ENCODE measurements around the gene RNF10.
"Not testable (repeated sequence)": the region's sequence is repeated elsewhere in the genome, so short reads cannot be mapped to it uniquely, and the experiment has no call there.

Gene RNF10

DNA sequence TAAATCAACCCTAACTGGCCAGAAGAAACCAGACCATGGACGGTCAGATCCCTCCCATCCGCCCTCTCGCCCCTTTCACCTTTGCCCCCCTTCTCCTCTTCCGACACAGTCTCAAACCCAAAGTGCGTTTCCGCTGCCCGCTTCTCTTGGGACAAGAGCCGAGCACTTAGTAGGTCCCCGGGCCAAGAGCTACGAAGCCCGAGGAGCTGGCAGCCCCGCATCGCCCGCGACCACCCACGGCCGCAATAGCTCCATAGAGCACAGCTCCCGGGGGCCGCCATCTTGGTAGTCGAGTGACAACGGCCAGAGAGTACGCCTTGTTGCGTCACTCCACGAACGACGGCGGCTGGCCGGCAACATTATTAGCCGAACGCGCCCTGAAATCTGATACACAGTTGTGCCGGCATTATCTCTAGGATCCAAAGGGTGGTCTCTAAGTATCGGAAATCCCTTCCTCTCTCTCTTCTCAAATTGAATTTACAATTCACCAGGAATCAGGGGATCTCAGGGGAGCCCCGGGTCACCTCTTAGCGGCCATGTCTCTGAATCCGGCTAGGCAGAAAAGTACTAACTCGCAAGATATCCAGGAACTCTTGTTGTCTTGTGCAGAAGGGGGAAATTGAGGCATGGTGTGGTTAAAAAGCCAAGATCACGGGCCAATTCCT, 5.2 kb upstream of the RNF10 start, which contains the start of gene COQ5:
Gene COQ5 (minus strand): TSS at position 298 of the 665 bp plus-strand sequence. CDS start 17 bp downstream, at position 281.
- peak; percentile 71 to 77 for DNase-seq (ENCODE audit: low read depth in 2 of 2)

DNA sequence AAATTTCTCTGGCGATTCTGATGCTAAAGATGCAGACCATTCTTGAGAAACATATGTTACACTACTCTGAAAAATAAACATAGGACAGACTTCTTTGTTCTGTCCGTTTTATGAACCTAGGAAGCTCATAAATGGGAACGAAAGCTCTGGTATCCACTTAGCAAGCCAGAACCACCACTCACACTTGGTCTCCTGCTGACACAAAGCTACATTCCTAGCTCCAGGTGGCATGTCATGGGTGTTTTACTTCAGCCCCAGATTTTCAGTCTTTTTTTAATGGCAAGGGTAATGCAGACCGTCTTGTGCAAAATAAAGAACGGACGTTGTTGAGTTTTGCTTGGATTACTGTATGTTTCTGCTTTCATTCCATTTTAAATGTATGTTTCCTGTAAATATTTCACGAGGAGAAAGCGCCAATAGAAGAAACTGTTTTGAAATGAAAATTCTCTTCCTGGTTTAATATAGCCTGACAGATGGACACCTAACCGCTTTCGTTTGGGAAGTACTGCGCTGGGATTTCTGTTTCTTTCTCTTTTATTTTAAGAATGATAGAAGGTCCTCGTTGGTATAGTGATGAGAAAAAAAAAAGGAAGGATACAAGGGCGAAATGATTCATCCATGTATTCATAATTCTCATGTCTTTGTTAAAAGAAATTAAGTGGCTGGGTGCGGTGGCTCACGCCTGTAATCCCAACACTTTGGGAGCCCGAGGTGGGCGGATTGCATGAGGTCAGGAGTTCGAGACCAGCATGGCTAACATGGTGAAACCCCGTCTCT, 4.3 kb upstream of the RNF10 start:
- DNase-seq (ENCODE audit: low read depth in 2 of 2), result no peak

DNA sequence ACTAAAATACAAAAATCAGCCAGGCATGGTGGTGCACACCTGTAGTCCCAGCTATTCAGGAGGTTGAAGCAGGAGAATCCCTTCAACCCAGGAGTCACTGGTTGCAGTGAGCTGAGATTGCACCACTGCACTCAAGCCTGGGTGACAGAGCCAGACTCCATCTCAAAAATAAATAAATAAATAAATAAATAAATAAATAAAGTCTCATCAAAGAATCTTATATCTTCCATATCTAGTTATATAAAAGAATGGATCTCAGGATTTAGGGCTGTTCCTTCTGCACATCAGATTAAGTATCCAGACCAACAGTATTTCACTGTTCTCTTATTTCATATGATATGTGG, 3.8 kb upstream of the RNF10 start:
- not testable (repeated sequence) for DNase-seq (ENCODE audit: low read depth in 2 of 2)

DNA sequence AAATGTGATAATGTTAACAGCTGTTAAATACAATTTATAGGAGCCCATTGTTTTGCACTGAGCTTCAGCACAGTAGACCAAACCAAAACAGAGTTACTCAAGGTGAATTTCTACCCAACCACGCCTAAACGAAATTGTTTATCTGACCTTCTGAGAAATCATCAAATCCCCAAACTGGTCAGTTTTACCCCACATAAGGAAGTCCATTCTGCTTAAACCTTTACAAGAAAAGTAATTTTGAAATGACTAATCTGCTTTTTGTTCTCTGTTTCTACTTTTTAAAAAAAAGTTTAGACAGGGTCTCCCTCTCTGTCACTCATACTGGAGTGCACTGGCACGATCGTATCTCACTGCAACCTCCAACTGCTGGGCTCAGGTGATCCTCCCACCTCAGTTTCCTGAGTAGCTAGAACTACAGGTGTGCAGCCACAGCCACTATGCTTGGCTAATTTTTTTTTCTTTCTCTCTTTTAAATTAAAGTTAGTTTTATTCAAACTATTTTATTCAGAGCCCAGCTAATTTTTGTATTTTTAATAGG, 1.4 kb upstream of the RNF10 start:
- DNase-seq (ENCODE audit: low read depth in 2 of 2), result no peak

DNA sequence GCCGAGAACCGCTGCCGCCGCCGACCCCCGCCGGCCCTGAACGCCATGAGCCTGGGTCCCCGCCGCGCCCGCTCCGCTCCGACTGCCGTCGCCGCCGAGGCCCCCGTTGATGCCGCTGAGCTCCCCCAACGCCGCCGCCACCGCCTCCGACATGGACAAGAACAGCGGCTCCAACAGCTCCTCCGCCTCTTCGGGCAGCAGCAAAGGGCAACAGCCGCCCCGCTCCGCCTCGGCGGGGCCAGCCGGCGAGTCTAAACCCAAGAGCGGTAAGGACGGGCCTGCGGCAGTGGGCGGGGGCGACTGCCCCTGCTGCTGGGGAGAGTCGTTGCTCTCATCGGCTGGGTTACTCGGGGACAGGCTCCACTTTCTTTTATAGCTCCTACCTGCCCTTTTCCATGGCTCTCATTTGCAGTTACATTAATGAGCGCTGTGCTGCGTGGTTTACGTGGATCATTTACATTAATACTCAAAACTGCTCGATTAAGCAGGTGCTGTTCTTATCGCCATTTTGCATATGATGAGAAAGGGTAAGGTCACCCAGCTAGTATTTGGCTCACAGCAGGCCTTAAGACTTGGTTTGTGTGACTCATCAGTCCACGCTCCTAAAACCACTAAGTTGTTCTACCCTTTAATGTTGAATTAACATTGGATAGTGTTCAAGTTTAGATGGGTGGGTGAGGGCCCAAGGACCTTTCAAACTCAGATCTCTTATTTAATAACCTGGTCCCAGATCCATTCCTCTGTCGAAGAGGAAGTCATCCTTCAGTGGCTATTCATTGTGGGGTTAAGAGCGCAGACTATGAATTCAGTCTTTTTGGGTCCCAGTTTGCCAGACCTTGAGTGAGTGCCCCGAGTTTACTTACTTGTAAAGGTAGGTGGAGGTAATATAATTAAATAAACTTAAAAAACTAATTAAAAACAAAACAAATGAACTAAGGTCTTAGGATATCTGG, 823 bp downstream of the RNF10 start:
- peak in 1 of 2 donors; percentile 33 for DNase-seq (ENCODE audit: low read depth in 2 of 2)

DNA sequence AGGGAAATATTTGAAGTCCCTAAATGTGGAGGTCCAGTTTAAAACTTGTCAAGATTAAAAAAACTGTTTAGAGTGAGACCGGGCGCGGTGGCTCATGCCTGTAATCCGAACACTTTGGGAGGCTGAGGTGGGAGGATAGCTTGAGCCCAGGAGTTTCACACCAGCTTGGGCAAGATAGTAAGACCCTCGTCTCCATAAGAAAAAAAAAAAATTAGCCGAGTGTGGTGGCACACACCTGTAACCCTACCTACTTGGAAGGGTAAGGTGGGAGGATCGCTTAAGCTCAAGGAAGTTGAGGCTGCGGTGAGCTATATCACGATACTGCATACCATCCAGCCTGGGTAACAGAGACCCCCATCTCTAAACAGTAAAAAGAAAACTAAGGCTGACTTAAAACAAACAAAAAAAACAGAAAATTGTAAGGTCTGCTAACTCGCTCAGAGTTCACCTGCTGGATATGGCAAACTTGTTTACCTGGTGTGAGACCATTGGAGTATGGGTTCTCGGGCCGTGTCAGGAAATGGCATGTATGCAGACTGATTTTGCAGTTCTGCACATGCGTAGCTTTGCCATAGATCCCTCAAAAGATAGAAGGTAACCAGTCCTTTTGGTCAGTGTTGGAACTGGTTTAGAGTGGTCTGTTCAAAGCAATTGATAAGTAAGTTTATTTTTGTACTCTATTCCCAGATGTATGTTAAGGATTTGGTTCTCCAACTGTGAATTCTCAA, 2.1 kb downstream of the RNF10 start:
- DNase-seq (ENCODE audit: low read depth in 2 of 2), result no peak

DNA sequence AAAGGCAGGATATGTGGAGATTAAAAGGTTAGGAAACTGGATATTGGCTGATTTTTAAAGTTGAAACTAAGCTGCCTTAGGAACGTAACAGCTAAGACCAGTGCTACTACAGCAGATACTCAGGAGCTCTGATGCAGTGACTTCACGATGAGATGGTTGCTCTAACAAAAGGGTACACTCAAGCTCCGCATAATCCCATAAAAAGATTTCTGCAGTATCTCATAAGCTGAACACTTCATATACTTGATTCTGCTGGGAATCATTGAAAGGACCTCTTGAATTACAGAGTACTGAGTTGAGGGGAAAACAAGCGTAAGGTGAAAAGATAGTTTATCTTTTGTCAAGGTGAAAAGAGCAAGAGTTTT, 3.7 kb downstream of the RNF10 start:
- DNase-seq (ENCODE audit: low read depth in 2 of 2), result no peak

DNA sequence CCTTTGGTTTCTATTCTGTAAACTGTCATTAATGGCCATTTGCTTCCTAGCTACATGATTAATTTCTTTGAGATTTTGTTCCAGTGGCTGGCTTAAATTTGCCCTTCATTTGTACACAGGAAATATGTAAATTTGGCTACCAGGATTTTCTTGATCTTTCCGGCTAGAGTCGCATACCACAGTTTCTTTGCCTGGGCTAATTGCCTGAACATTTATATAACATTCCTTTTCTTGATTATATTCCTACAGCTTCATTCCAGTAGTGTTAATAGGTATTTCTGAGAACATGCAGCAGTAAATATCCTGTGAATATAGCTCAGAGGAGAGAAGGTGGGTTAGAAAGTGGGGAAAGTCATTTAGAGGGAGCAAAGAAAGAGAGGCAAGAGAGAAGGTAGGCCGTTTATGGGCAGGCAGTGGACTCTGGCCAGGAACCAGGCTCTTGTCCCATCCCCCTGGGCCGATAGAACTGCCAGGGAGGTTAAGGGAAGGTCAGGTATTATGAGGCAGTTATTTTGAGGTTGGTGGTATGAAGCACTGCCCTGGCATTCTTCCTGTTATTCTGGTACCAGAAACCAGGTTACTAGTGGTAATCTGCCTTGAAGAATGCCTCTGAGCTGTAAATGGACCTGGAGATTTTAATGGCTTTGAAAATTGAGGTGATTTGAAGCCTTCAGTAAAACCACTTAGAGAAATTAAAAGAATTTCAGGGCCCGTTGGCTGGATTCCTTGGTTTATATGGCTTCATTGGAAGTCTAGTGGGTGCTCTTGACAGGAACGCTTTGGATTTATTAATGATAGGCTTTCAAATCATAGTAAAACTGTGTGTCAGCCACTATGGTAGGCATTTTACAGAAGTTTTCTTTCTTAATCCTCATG, 4.4 kb downstream of the RNF10 start:
- no peak for DNase-seq (ENCODE audit: low read depth in 2 of 2)

DNA sequence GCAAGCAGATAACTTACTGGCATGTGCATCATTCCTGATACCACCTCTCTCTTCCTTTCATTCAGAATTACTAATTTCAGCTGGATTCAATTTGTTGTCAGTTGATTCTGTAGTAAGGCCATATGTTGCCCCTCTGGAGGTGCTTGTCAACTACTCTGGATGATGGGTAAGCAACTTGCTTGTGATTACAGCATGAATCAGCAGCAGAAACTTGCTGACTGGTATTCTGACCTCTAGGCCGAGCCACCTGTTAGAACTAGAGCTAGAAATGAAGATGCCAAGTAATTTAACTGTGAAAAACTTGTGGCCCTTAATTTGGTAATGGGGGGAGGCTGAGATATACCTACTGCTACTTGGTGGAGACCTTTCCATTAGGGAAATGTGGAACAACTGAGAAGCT, 5.1 kb downstream of the RNF10 start:
- DNase-seq (ENCODE audit: low read depth in 2 of 2), result no peak

DNA sequence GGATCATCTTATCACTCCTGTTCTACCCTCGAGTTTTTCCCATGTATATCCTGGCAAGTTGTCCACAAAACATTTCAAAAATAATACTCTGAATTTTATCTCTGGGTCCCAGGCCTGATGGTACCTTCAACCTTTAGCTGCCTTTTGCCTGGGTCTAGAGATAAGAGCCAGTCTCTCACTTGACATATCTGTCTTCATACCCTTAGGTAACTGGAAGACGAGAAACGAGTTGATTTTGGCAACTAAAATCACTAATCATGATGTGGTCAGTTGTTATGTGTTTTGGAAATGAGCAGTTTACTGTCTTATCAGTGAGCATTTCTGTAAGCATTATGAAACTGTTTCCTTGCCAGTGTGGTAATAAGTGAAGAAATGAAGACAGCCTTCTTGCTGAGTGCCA, 6.3 kb downstream of the RNF10 start:
- no peak for DNase-seq (ENCODE audit: low read depth in 2 of 2)

DNA sequence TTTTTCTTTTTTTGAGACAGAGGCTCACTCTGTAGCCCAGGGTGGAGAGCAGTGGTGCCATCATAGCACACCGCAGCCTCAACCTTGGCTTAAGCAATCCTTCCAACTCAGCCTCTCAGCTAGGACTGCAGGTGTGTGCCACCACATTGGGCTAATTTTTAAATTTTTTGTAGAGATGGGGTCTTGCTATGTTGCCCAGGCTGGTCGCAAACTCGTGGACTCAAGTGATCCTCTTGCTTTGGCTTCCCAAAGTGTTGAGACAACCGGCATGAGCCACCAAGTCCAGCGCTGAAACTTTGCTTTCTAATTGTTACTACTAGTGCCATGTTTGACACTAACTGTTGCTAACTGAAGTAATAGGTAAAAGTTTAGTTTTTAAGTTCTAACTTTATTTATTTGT, 8.0 kb downstream of the RNF10 start:
- no peak for DNase-seq (ENCODE audit: low read depth in 2 of 2)

DNA sequence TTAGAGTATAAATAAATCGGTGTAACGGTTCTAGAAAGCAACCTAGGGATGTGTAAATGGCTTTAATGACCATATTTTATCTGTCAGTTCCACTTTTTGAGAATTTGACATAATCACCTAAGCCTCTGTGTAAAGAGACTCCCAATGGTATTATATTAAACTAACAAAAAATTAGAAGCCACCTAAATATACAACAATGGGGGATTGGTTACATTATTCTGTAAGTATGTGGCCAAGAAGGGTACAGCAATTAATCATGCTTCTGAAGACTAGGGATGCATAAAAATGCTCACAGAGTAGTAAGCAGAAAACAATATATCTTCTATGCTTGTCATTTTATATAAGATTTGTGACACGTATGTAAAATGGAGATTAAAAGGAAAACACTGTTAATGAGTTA, 10.5 kb downstream of the RNF10 start:
- DNase-seq (ENCODE audit: low read depth in 2 of 2), result no peak

DNA sequence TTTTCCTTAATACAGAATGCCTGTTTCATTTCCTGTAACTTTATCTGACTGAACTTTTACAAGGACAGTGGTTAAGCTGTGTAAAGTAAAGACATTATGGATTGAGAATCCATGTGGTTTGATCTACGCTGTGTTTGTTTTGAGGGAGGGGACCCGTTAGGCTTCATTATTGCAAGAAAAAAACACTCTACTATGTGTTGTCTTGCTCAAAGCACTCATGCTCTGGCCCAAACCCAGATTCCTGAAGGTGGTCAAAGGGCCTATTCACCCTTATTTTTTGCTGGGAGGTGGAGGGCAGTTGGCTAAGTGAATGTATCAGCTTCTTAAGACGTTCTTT, 11.9 kb downstream of the RNF10 start:
- no peak for DNase-seq (ENCODE audit: low read depth in 2 of 2)

DNA sequence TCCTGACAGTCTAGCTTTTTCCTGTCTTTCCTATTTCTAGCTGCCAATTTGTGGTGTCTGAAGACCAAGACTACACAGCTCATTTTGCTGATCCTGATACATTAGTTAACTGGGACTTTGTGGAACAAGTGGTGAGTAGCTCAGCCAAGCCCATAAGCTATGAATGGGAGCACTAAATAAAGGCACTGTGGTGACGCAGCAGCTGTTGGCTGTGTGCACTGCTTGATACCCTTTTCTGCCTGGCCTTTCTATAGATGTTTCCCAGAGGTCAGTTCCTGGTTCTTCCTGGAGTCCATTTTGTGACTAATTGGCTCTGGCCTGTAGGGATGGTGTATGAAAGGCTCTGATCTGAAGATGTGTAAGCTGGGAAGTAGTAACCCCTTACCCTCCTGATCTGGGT, 20.5 kb downstream of the RNF10 start:
- DNase-seq (ENCODE audit: low read depth in 2 of 2), result no peak

DNA sequence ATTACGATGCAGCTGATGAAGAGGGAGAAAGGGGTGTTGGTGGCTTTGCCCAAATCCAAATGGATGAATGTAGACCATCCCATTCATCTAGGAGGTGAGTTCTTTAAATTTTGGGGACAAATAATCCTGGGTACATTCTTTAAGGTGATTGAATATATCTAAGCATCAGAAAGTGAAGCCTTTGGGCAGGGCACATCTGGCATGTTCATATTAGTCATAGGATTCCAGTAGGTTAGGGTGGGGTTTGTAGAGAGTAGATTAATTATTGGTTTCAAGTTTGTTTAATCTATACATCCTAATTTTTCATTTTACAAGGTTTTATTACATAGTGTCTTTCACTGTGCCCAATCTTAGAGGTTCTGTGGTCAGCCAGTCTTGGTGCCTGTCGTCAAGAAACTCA, 23.4 kb downstream of the RNF10 start:
- DNase-seq (ENCODE audit: low read depth in 2 of 2), result no peak

DNA sequence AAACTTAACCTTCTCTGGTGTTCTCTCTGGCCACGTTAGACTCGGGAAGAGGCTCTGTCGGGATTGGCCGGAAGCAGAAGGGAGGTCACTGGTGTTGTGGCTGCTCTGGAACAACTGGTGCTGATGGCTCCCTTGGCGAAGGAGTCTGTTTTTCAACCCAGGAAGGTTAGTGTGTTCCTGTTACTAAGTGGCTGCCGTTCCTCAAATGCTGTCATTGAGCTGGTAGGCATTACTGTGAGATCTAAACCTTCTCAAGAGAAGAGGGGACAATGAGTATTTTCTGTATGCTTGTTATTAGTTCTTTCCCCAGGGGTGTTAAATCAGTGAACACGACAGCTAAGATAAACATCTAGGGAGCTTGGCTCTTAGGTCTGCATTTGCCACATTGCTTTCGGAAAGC, 28.8 kb downstream of the RNF10 start:
- DNase-seq (ENCODE audit: low read depth in 2 of 2), result no peak

DNA sequence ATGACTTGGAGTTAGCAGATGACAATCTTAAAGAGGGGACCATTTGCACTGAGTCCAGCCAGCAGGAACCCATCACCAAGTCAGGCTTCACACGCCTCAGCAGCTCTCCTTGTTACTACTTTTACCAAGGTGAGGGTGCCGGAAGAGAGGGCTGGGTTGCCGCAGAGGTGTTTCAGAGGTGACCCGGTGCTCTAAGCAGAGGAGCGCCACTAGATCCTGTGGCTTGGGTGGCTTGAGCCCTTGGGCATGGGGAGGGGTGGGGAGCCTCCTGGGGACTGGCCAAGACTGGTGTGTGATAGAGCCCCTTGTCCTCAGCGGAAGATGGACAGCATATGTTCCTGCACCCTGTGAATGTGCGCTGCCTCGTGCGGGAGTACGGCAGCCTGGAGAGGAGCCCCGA, 29.3 kb downstream of the RNF10 start:
- no peak for DNase-seq (ENCODE audit: low read depth in 2 of 2)

DNA sequence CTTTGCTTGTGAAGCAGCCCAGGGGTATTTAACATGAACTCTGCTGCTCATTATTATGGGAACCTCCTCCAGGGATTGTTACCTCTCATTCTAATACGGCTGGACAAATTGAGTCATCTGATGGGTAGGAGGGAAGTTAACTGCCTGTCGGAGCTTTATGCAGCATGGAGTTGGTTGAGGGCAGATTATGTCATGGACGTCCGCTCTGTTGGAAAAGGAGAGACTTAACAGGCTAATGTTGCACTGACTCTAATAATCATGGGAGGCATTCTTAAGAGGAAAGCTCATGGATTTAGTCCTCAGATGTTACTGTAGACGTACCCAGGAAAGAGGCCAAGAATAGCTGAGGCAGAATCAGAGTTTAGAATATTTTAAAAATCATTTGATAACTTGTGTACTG, 37.1 kb downstream of the RNF10 start:
- DNase-seq (ENCODE audit: low read depth in 2 of 2), result no peak

DNA sequence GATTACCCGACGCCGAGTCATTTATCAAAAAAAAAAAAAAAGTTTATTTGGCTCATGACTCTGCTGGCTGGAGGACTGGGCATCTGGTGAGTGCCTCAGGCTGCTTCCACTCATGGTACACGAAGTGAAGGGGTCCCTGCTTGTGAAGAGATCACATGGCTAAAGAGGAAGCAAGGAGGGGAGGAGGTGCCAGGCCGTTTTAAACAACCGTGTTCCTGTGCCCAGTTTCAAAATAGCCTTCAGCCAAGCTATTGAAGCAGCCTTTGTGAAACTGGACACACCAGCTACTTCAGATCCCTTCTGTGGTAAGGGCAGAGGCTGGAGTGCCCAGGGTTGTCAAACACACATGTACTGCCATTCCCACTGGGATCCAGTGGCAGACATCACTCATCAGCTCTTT, 39.4 kb downstream of the RNF10 start:
- no peak for DNase-seq (ENCODE audit: low read depth in 2 of 2)

DNA sequence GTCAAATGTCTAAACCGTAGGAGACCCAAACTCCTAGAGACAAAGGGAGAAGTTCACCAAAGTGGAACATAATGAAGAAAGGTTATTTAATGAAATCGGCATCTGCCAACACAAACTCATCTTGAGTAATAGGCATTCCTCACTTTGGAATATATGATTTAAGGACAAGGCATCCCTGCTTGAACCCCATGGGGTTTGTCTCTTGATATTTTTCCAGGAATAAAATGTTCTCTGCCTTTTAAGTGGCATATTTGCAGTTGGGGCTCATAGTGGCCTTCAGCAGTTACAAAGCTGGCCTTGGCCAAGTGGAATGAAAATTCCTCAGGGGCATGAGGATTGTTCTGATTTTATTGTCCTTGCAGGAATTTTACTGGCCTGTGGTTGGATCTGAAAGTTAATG, 40.0 kb downstream of the RNF10 start:
- no peak for DNase-seq (ENCODE audit: low read depth in 2 of 2)

DNA sequence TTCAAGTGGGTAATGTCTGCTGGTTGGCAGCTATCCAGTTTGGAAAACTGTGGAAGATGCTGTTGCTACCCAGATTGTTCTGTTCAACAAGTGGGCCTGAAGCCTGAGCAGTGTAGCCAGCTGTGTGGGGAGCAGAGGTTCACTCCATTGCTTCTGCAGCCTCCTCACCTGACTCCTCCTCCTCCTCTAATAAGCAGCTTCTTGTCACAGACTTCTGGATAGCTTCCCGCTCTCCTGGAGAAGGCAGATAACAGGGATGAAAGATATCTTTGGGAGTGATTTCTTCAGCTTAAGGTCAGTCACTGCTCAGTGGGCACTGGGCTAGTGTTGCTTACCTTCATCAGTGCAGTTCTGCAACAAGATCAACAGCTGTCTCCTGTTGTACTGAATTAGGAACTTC, 45.0 kb downstream of the RNF10 start:
- no peak for DNase-seq (ENCODE audit: low read depth in 2 of 2)
